Measurements from ENCODE around the gene CDC25B. TPM values are rescaled to one million over a fixed set of nuclear protein-coding genes. Genes with fewer than 3 reads are reported as not detected.
"Not testable (repeated sequence)": the region's sequence is repeated elsewhere in the genome, so short reads cannot be mapped to it uniquely, and the experiment has no call there.

Gene CDC25B
- total RNA-seq, 2 donors from 2014 or later = 72.9 to 168 TPM

- DNase-seq (ENCODE audit: low spot score in 2 of 2) (no peak), ATAC-seq (no peak)
- H3K36me3 Mint-ChIP-seq = peaks cover 0 to 14% of the 10 kb centered on the region in 2 donors
- peak overlapping the region in 1 of 2 donors; percentile 38 for H3K27ac Mint-ChIP-seq
- H3K9me3 Mint-ChIP-seq = no peaks in the 10 kb centered on the region
These were observed 29.4 kb downstream of the CDC25B start for GRCh38 chr20:3825526-3825925.

DNA sequence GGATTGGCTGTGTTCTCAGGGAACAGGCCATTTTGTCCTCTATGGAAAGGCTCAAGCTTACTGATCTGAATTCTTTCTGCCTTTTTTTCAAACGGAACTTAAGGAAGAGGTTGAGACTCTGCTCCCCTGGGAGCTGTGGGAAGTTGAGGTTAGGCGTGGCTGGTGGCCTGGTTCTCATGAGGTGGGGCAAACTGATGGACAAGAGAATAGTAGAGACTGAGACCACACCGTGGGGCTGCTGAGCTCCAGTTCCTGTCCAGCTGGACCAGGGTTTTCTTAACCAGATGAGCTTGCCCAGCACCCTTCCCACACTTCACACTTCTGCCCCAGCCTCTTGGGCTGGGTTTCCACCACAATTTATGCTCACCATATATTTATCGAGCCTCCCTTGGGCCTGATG is 30.3 kb downstream of the CDC25B start:
- DNase-seq (ENCODE audit: low spot score in 2 of 2) = no peak
- H3K36me3 Mint-ChIP-seq = peaks cover 0 to 8% of the 10 kb centered on the region in 2 donors
- H3K9me3 Mint-ChIP-seq = no peaks in the 10 kb centered on the region
- ATAC-seq = no peak
- peak overlapping the region in 1 of 2 donors; percentile 82 for H3K27ac Mint-ChIP-seq

- DNase-seq (ENCODE audit: low spot score in 2 of 2) (no peak), ATAC-seq (no peak)
- no peaks in the 10 kb centered on the region for H3K36me3 Mint-ChIP-seq
- no peaks in the 10 kb centered on the region for H3K9me3 Mint-ChIP-seq
- H3K27ac Mint-ChIP-seq = no peak overlapping the region
These were observed 32.7 kb downstream of the CDC25B start for GRCh38 chr20:3828798-3829197.

DNA sequence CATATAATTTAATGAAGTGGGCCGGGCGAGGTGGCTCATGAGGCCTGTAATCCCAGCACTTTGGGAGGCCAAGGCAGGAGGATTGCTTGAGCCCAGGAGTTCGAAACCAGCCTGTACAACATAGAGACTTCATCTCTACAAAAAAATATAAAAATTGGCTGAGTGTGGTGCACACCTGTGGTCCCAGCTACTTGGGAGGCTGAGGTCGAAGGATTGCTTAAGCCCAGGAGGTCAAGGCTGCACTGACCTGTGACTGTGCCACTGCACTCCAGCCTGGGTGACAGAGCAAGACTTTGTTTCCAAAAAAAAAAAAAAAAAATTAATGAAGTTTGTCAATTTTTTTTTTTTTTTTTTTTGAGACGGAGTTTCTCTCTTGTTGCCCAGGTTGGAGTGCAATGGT is 33.8 kb downstream of the CDC25B start:
- ATAC-seq; H3K36me3 Mint-ChIP-seq; DNase-seq (ENCODE audit: low spot score in 2 of 2); H3K27ac Mint-ChIP-seq; H3K9me3 Mint-ChIP-seq: not testable (repeated sequence)

GRCh38 chr20:3836132-3836531 is 40.0 kb downstream of the CDC25B start:
- no peak for DNase-seq (ENCODE audit: low spot score in 2 of 2)
- ATAC-seq = no peak
- Mint-ChIP-seq H3K36me3 (no peaks in the 10 kb centered on the region), H3K9me3 (no peaks in the 10 kb centered on the region), H3K27ac (no peak overlapping the region)

DNA sequence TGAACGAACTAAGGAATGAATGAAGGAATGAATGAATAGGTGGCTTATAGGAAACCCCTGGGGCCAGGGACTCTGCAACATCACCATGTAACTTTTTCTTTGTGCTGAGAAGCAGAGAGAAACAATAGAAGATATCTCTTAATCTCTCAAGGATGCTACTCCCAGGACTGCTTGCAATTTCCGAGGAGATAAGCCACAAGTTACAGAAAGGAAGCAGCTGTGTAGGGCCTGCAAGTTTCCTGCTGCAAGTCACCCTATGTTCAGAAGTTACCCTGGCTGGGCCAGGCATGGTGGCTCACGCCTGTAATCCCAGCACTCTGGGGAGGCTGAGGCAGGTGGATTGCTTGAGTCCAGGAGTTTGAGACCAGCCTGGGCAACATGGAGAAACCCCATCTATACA is 43.2 kb downstream of the CDC25B start:
- H3K36me3 Mint-ChIP-seq = no peaks in the 10 kb centered on the region
- no peaks in the 10 kb centered on the region for H3K9me3 Mint-ChIP-seq
- peak overlapping the region in 1 of 2 donors; percentile 94 for H3K27ac Mint-ChIP-seq
- DNase-seq (ENCODE audit: low spot score in 2 of 2) (no peak), ATAC-seq (peak in 1 of 2 donors; percentile 30)

DNA sequence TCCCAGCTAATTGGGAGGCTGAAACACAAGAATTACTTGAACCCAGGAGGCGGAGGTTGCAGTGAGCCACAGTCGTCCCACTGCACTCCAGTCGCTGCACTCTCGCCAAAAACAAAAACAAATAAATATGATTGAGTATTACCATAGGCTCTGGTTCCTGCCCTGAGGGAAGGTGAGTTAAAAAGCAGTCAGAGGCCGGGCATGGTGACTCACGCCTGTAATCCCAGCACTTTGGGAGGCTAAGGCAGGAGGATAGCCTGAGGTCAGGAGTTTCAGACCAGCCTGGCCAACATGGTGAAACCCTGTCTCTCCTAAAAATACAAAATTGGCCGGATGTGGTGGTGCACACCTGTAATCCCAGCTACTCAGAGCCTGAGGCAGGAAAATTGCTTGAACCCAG is 44.1 kb downstream of the CDC25B start:
- not testable (repeated sequence) for H3K36me3 Mint-ChIP-seq; DNase-seq (ENCODE audit: low spot score in 2 of 2); ATAC-seq; H3K27ac Mint-ChIP-seq; H3K9me3 Mint-ChIP-seq

GRCh38 chr20:3842348-3842930 is 46.3 kb downstream of the CDC25B start:
- H3K27ac Mint-ChIP-seq = no peak overlapping the region
- no peaks in the 10 kb centered on the region for H3K9me3 Mint-ChIP-seq
- peaks cover 0 to 4% of the 10 kb centered on the region in 2 donors for H3K36me3 Mint-ChIP-seq
- DNase-seq (ENCODE audit: low spot score in 2 of 2) (no peak), ATAC-seq (no peak)

DNA sequence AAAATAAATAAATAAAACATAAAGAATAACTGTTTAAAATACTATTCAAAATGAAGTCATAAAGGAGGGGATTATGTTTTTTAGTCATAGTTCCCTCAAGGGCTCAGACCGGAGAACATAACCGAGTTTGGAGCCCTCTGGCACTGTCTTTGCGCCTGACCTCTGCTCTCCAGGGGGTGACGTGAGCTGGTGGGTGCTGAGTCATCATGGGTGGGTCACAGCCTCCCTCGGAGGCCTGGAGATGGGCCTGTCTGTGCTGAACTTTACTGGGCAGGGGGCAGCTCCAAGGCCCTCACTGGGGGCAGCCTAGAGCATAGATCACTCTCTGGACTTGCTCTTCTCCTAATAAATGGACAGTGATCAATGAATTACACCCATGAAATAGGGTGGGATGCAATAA is 47.4 kb downstream of the CDC25B start:
- H3K9me3 Mint-ChIP-seq = no peaks in the 10 kb centered on the region
- no peak for DNase-seq (ENCODE audit: low spot score in 2 of 2)
- ATAC-seq = no peak
- H3K27ac Mint-ChIP-seq = no peak overlapping the region
- peaks cover 0 to 6% of the 10 kb centered on the region in 2 donors for H3K36me3 Mint-ChIP-seq

DNA sequence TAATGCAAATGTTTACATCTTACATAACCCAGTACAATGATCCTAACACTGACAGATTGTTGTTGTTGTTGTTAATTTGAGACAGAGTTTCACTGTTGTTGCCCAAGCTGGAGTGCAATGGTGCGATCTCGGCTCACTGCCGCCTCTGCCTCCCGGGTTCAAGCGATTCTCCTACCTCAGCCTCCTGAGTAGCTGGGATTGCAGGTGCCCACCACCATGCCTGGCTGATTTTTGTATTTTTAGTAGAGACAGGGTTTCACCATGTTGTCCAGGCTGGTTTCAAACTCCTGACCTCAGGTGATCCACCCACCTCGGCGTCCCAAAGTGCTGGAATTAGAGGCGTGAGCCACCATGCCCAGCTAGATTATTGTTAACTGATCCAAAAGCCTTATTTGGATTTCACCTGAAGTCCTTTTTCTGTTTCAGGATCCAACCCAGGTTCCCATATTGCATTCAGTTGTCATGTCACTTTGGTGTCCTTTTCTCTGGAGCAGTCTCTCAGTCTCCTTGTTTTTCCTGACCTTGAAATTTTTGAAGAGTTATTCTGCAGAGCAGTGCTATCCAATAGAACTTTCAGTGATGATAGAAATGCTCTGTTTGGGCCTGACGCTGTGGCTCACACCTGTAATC is 48.0 kb downstream of the CDC25B start:
- H3K36me3 Mint-ChIP-seq; DNase-seq (ENCODE audit: low spot score in 2 of 2); H3K27ac Mint-ChIP-seq; ATAC-seq; H3K9me3 Mint-ChIP-seq: not testable (repeated sequence)

DNA sequence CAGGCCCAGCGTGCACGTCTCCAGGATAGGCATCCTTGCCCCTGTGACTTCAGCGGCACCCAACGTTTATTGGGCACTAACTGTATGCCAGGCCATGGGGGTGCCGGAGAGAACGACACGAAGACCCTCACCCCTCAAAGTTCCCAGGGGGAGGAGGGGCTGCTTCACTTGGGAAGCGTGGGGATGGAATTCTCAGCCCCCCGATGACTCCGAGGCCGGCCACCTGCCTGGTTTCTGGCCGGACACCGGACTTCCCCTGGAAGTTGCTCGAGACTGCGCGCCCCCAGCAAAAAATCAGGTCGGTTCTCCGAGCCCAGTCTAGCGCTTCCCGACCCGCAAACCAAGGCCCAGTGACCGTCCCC is 50.2 kb downstream of the CDC25B start:
- ATAC-seq = no peak
- peak in 1 of 2 donors; percentile 20 for DNase-seq (ENCODE audit: low spot score in 2 of 2)
- H3K27ac Mint-ChIP-seq = peak overlapping the region; percentile 93 to 95
- H3K9me3 Mint-ChIP-seq = no peaks in the 10 kb centered on the region
- H3K36me3 Mint-ChIP-seq = peaks cover 0 to 6% of the 10 kb centered on the region in 2 donors

- Mint-ChIP-seq H3K9me3 (no peaks in the 10 kb centered on the region), H3K27ac (peak within 1 kb of the TSS; percentile 93 to 95), H3K36me3 (peaks cover 0 to 6% of the 10 kb centered on the region in 2 donors)
- ATAC-seq (peak; percentile 98 to 99), DNase-seq (ENCODE audit: low spot score in 2 of 2) (peak; percentile 90 to 92)
These were observed 50.8 kb downstream of the CDC25B start, which contains the start of gene MAVS for GRCh38 chr20:3846740-3847428. MAVS (plus strand) TSS chr20:3846834; CDS start chr20:3854625, 7,791 bp downstream.

DNA sequence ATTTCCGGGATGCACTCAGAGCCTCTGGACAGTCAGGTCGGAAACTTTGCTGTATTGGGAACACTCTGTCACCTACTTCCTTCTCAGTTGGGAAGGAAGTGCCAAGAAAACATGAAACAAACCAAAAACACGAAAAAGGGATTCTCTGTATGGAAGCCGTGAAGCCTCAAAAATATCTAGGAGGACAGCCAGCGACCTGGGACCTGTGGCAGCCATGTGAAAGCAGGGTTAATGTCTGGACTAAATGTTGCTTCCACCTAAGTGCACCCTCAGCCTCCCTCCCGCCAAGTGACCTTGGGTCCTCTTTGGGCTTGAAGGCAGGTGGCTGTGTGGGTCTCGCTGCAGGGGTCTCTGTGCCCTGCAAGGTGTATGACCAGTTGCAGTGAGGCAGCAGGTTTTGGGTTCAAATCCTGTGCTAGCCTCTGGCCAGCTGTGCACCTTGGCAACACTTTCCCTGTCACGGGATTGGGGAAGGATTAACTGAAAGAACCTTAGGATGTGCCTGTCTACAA is 51.4 kb downstream of the CDC25B start:
- ATAC-seq (no peak), DNase-seq (ENCODE audit: low spot score in 2 of 2) (no peak)
- H3K27ac Mint-ChIP-seq = peak overlapping the region; percentile 93 to 95
- H3K36me3 Mint-ChIP-seq = peaks cover 0 to 6% of the 10 kb centered on the region in 2 donors
- no peaks in the 10 kb centered on the region for H3K9me3 Mint-ChIP-seq

GRCh38 chr20:3848565-3848964 is 52.5 kb downstream of the CDC25B start:
- Mint-ChIP-seq H3K36me3 (peaks cover 0 to 6% of the 10 kb centered on the region in 2 donors), H3K9me3 (no peaks in the 10 kb centered on the region), H3K27ac (peak overlapping the region; percentile 55 to 81)
- no peak for ATAC-seq
- DNase-seq (ENCODE audit: low spot score in 2 of 2) = no peak

- Mint-ChIP-seq H3K36me3 (peaks cover 7 to 22% of the 10 kb centered on the region in 2 donors), H3K27ac (no peak overlapping the region), H3K9me3 (no peaks in the 10 kb centered on the region)
- ATAC-seq (peak; percentile 30 to 45), DNase-seq (ENCODE audit: low spot score in 2 of 2) (no peak)
These were observed 58.4 kb downstream of the CDC25B start for GRCh38 chr20:3854462-3854871.
